NCI-H345 treated with DMSO at 0.1 percent for 48 hours (cell line): ENCODE measurements around the gene RRM1.
"Not testable (repeated sequence)": the region's sequence is repeated elsewhere in the genome, so short reads cannot be mapped to it uniquely, and the experiment has no call there.

Experiments used
- DNase-seq: peaks from one replicate; lab custom pipeline; 2025; ENCODE audit not compliant: unreplicated experiment; lab: John Stamatoyannopoulos, UW

RRM1 gene

DNA sequence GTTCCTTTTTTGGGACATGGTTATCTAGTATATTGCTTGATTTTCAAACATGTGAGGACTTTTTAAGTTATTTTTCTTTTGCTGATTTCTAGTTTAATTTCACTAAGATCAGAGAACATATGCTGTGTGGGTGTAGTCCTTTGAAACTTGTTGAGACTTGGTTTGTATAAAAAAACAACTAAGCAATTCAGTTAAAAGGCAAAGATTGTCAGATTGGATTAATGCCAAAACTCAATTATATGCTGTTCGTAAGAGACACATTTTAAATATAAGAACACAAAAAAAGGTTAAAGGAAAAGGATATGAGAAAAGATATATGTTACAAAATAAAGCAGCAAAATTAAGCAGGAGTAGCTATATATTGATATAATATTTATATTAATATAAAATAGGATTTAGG, 17.8 kb upstream of the RRM1 start:
- no peak for DNase-seq

- DNase-seq, result no peak
Measured at GRCh38 chr11:4083198-4083597, 11.4 kb upstream of the RRM1 start.

- DNase-seq, result no peak
Measured at GRCh38 chr11:4084406-4085125, 10.0 kb upstream of the RRM1 start.

- no peak for DNase-seq
Measured at GRCh38 chr11:4085575-4085974, 9.0 kb upstream of the RRM1 start.

DNA sequence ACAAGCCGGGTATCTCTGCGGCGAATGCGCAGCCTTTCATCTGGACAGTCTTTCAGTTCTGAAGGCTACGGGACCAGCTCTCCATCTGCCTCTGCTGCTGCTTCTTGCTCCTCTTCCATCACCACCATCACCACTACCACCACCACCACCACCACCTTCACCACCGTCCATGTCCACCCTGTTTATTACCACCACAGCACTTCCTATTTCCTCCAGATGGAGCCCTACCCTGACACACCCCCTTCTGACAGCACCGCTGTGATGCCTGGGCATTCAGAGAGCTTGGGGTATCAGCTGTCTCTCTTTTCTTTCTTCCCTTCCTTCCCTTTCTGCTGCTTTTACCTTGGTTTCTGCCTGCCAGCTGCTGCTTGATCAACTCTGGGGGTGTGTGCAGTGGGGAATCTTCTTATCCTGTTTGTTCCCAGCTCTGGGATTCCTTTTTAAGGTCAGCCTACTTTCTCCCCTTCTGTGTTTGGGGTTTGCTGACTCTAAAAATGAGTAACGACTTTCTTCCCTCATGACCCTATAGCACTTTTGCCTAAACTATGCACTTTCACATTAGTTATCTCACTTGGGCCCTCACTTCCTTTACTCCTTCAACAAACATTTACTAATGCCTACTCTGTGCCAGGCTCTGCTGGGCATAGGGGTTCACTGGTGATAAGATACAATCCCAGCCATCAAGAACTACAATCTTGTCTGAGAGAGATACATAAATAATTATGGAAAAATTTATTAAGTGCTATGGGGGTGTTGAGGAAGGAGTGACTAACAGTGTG, 7.8 kb upstream of the RRM1 start:
- DNase-seq, result no peak

DNA sequence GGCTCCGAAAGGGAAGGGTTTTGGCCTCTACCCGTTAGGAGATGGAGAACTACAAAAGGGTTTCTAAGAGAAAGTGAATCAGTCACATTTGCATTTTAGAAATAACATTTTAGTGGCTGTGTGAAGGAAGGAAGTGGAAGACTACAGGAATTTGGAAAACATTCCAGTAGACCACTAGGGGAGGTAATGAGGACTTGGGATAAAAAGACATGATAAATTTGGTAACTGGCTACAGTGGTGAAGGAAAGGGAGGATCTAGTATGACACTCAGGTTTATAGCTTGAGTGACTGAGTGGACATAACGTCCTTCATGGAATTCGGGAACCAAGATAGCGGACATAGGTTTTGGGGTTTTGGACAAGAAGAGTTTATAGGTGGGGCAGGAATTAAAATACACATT, 7.0 kb upstream of the RRM1 start:
- no peak for DNase-seq

GRCh38 chr11:4090258-4090657, 4.3 kb upstream of the RRM1 start:
- no peak for DNase-seq

- no peak for DNase-seq
Measured at GRCh38 chr11:4092026-4092425, 2.6 kb upstream of the RRM1 start.

- no peak for DNase-seq
Measured at GRCh38 chr11:4093519-4094347, 866 bp upstream of the RRM1 start.

DNA sequence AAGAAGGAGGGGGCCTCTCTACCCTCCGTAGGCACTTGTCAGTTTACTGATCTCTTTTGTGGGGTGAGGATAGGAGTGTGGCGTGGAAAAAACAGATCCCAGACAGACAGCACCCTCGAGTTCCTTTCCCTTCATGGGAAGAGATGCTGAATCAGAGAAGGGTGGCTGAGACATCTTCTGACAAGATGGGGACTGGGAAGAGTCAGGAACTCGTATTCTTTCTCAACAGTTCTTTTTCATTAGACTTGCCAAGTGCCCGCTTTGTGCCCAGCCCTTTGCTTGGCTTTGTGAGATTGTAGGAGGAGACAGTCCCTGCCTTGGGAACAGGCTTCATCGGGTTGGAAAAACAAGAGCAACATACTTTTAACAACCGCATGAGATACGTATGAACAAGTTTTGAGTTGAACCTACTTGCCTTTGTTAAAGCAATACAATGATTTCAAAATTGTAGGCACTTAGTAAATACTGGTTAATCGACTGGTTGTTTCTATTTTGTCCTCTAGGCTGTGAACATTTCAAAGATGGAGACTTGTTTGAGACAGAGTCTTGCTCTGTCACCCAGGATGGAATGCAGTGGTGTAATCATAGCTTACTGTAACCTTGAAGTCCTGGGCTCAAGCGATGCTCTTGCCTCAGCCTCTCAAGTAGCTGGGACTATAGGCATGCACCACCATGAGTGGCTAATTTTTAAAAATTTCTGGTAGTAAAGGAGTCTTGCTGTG, 1.1 kb downstream of the RRM1 start:
- no peak for DNase-seq

- no peak for DNase-seq
Measured at GRCh38 chr11:4098026-4098621, 3.5 kb downstream of the RRM1 start.

GRCh38 chr11:4102711-4103110, 8.1 kb downstream of the RRM1 start:
- no peak for DNase-seq

GRCh38 chr11:4103269-4103668, 8.7 kb downstream of the RRM1 start:
- no peak for DNase-seq

DNA sequence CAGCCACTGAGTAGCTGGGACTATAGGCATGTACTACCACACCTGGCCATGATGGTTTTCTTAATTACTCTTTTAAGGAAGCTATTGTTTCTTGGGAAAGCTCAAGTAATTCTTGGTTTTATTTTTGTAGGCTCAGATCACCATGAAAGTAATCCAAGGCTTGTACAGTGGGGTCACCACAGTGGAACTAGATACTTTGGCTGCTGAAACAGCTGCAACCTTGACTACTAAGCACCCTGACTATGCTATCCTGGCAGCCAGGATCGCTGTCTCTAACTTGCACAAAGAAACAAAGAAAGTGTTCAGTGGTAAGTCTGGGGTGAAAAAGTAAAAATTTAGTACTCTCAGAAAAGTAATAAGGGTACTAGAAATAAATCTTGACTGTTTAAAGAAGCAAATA, 11.3 kb downstream of the RRM1 start:
- no peak for DNase-seq

DNA sequence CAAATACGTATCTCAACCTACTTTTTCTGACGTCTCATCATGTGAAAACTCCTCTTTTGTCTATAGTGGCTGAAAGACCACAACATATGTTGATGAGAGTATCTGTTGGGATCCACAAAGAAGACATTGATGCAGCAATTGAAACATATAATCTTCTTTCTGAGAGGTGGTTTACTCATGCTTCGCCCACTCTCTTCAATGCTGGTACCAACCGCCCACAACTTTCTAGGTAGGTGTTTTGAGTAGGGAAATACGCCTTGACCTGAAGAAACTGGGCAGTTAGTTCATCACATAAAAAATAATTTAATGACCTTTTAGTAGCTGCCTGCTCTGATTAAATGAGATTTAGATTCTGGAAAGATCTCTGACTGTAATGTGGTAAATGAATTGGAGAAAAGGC, 17.2 kb downstream of the RRM1 start:
- DNase-seq, result no peak

GRCh38 chr11:4115128-4115527, 20.5 kb downstream of the RRM1 start:
- no peak for DNase-seq

- no peak for DNase-seq
Measured at GRCh38 chr11:4118107-4118506, 23.5 kb downstream of the RRM1 start.

DNA sequence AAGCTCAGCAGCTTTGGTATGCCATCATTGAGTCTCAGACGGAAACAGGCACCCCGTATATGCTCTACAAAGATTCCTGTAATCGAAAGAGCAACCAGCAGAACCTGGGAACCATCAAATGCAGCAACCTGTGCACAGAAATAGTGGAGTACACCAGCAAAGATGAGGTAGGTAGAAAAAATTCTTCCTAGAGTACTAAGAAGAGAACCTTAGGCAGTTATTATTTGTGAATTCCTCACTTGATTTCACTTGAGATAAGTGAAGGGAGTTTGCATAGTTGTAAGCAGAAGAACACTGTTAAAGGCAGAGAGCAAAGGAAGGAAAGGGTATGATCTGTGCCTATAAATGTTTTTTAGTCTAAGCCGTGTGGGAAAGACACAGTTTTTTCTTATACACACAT, 28.6 kb downstream of the RRM1 start:
- DNase-seq, result no peak

- no peak for DNase-seq
Measured at GRCh38 chr11:4125141-4125540, 30.5 kb downstream of the RRM1 start.

DNA sequence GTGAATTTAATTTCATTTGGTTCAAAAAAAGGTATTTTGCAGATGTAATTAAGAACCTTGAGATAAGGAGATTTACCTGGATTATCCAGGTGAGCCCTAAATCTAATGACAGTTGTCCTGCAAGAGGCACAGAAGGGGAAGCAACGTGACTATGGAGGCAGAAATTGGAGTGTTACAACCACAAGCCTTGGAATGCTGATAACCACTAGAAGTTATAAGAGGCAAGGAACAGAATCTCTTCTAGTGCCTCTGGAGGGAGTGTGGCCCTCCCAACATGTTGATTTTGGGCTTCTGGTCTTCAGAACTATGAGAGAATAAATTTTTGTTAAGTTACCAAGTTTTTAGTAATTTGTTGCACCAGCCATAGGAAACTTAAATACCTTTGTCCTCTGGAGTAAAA, 32.8 kb downstream of the RRM1 start:
- DNase-seq, result no peak

DNA sequence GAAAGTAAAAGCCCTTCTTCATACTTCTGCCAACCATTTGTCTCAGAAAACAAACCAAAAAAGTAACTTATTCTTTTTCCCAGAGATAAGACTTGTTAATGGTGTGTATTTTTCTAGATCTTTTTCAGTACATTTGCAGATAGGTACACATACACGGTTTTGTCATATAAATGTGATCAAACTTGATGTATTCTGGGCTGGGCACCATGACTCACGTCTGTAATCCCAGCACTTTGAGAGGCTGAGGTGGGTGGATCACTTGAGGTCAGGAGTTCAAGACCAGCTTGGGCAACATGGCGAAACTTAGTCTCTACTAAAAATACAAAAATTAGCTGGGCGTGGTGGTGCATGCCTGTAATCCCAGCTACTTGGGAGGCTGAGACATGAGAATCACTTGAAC, 35.6 kb downstream of the RRM1 start:
- not testable (repeated sequence) for DNase-seq
